Stimulated activated CD8-positive, alpha-beta memory T cell treated with anti-CD3 and anti-CD28 coated beads, Interleukin-15, amount 100 ng/mL, for 48 hours (primary cell): ENCODE data around the gene PIP4K2A.
"Not testable (repeated sequence)": the region's sequence is repeated elsewhere in the genome, so short reads cannot be mapped to it uniquely, and the experiment has no call there.

ENCODE experiments used
- DNase-seq, 2 donors: peaks; one replicate each; pipeline ENCODE4 v3.0.0-alpha.2; 2020; ENCODE audit warnings: low read depth in 2 of 2

The PIP4K2A gene

GRCh38 chr10:22693860-22694259 is 20.5 kb downstream of the PIP4K2A start:
- no peak for DNase-seq

- peak in 1 of 2 donors; percentile 21 for DNase-seq
Measured at GRCh38 chr10:22693371-22693784, 21.0 kb downstream of the PIP4K2A start.

- DNase-seq: not testable (repeated sequence)
Measured at GRCh38 chr10:22692119-22692518, 22.3 kb downstream of the PIP4K2A start.

- no peak for DNase-seq
Measured at GRCh38 chr10:22690614-22691431, 23.6 kb downstream of the PIP4K2A start.

- no peak for DNase-seq
Measured at GRCh38 chr10:22690158-22690557, 24.2 kb downstream of the PIP4K2A start.

GRCh38 chr10:22686347-22686746 is 28.0 kb downstream of the PIP4K2A start:
- no peak for DNase-seq

- no peak for DNase-seq
Measured at GRCh38 chr10:22685926-22686325, 28.5 kb downstream of the PIP4K2A start.

GRCh38 chr10:22684699-22685098 is 29.7 kb downstream of the PIP4K2A start:
- DNase-seq: no peak

- DNase-seq: no peak
Measured at GRCh38 chr10:22683140-22683389, 31.3 kb downstream of the PIP4K2A start.

- peak; percentile 45 to 53 for DNase-seq
Measured at GRCh38 chr10:22682237-22683139, 31.9 kb downstream of the PIP4K2A start.

GRCh38 chr10:22681783-22682183 is 32.6 kb downstream of the PIP4K2A start:
- peak in 1 of 2 donors; percentile 37 for DNase-seq

GRCh38 chr10:22681301-22681700 is 33.1 kb downstream of the PIP4K2A start:
- DNase-seq: no peak

- no peak for DNase-seq
Measured at GRCh38 chr10:22679608-22680007, 34.8 kb downstream of the PIP4K2A start.

- DNase-seq: no peak
Measured at GRCh38 chr10:22677333-22677732, 37.0 kb downstream of the PIP4K2A start.

- no peak for DNase-seq
Measured at GRCh38 chr10:22676435-22676834, 37.9 kb downstream of the PIP4K2A start.

- no peak for DNase-seq
Measured at GRCh38 chr10:22674573-22674930, 39.8 kb downstream of the PIP4K2A start.

GRCh38 chr10:22673785-22674572 is 40.4 kb downstream of the PIP4K2A start:
- DNase-seq: no peak

- DNase-seq: no peak
Measured at GRCh38 chr10:22673091-22673392, 41.3 kb downstream of the PIP4K2A start.

- DNase-seq: no peak
Measured at GRCh38 chr10:22672319-22673090, 41.9 kb downstream of the PIP4K2A start.

GRCh38 chr10:22670788-22671187 is 43.6 kb downstream of the PIP4K2A start:
- no peak for DNase-seq

- no peak for DNase-seq
Measured at GRCh38 chr10:22669163-22669711, 45.1 kb downstream of the PIP4K2A start.
